IPS-18a (cell line): ENCODE data around the gene SOS1.
"Not testable (repeated sequence)": the region's sequence is repeated elsewhere in the genome, so short reads cannot be mapped to it uniquely, and the experiment has no call there.

Experiments
- H3K27ac ChIP-seq: one replicate; pipeline ENCODE4 v1.5.1; 2013; ENCODE audit warnings: low read length
- H3K27me3 ChIP-seq: one replicate; pipeline ENCODE4 v1.6.1; 2013; ENCODE audit warnings: mild to moderate bottlenecking, low read length; ENCODE audit not compliant: control insufficient read depth, insufficient read depth
- H3K36me3 ChIP-seq: one replicate; pipeline ENCODE4 v1.6.1; 2013; ENCODE audit warnings: low read depth, low read length; ENCODE audit not compliant: control insufficient read depth
- H3K4me1 ChIP-seq: one replicate; pipeline ENCODE4 v1.6.1; 2013; ENCODE audit warnings: low read depth, low read length; ENCODE audit not compliant: control insufficient read depth
- H3K4me3 ChIP-seq: one replicate; pipeline ENCODE4 v1.5.1; 2013; ENCODE audit warnings: low read length
- H3K9ac ChIP-seq: one replicate; pipeline ENCODE4 v1.6.1; 2013; ENCODE audit warnings: mild to moderate bottlenecking, low read length, moderate library complexity
- H3K9me3 ChIP-seq: one replicate; pipeline ENCODE4 v1.6.1; 2013; ENCODE audit warnings: low read depth, low read length; ENCODE audit not compliant: control insufficient read depth

SOS1 gene

GRCh38 chr2:39150102-39150562, 29.3 kb upstream of the SOS1 start:
- Histone ChIP-seq H3K27me3 (no peaks in the 10 kb centered on the region), H3K9ac (no peak overlapping the region), H3K4me3 (no peak overlapping the region), H3K9me3 (no peaks in the 10 kb centered on the region), H3K36me3 (no peaks in the 10 kb centered on the region), H3K27ac (no peak overlapping the region), H3K4me1 (peaks cover 4% of the 10 kb centered on the region)

GRCh38 chr2:39146630-39147029, 25.8 kb upstream of the SOS1 start:
- Histone ChIP-seq H3K4me3 (no peak overlapping the region), H3K36me3 (no peaks in the 10 kb centered on the region), H3K9ac (no peak overlapping the region), H3K4me1 (peaks cover 3% of the 10 kb centered on the region), H3K27ac (no peak overlapping the region), H3K9me3 (no peaks in the 10 kb centered on the region), H3K27me3 (no peaks in the 10 kb centered on the region)

DNA sequence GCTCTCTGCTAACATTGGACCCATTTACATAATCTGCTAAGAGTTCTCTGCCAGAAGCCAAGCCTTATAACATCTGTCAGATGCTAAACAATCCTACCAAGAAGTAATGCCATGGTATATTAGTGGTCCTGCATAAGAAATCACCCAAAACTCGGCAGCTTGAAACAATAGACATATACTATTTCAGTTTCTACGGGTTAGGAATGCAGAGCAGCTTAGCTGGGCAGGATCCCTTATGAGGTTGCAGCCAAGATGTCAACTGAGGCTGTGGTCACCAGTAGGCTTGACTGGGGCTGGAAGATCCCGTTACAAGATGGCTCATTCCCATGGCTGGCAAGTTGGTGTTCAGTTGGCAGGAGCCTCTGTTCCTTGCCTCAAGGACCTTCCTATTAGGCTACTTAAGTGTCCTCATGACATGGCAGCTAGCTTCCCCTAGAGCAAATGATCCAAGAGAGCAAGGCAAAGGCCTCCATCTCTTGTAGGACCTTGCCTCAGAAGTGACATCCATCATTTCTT, 25.1 kb upstream of the SOS1 start:
- H3K36me3 ChIP-seq: no peaks in the 10 kb centered on the region
- peaks cover 8% of the 10 kb centered on the region for H3K4me1 ChIP-seq
- H3K9me3 ChIP-seq: no peaks in the 10 kb centered on the region
- no peak overlapping the region for H3K27ac ChIP-seq
- H3K27me3 ChIP-seq: no peaks in the 10 kb centered on the region
- no peak overlapping the region for H3K4me3 ChIP-seq
- no peak overlapping the region for H3K9ac ChIP-seq

GRCh38 chr2:39144416-39144815, 23.6 kb upstream of the SOS1 start:
- no peaks in the 10 kb centered on the region for H3K27me3 ChIP-seq
- H3K4me1 ChIP-seq: peaks cover 13% of the 10 kb centered on the region
- H3K9ac ChIP-seq: no peak overlapping the region
- H3K27ac ChIP-seq: no peak overlapping the region
- no peak overlapping the region for H3K4me3 ChIP-seq
- H3K9me3 ChIP-seq: no peaks in the 10 kb centered on the region
- H3K36me3 ChIP-seq: no peaks in the 10 kb centered on the region

DNA sequence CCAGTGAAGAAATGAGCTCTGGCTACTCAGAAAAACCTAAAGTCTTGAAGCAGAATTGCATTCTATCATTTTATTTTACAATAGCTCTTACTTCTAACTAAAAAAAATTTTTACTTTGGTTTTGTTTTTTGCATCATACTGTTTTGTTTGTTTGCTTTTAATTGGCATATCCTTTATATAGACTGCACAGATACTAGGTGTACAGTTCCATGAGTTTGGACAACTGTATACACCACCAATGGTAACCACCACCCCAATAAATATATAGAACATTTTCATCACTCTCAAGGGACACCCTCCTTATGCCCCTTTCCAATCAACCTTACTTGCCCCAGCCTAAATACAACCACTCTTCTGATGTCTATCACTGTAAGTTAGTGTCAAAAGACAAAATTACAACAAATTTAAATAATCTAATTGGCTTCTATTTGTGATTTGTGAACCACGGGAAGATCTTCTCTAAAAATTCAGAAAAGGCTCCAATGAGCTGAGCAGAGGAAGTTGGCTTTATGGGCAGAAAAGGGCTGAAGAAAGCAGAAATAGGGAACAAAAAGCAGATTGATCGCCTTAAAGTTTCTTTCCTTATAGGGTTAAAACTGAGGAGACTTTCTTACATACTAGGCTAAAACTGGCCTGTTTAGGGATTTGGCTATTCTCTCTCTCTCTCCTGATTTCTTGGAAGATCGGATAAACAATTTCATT, 22.2 kb upstream of the SOS1 start:
- Histone ChIP-seq H3K9me3 (no peaks in the 10 kb centered on the region), H3K36me3 (no peaks in the 10 kb centered on the region), H3K4me3 (no peak overlapping the region), H3K9ac (no peak overlapping the region), H3K27ac (no peak overlapping the region), H3K4me1 (peaks cover 16% of the 10 kb centered on the region), H3K27me3 (no peaks in the 10 kb centered on the region)

DNA sequence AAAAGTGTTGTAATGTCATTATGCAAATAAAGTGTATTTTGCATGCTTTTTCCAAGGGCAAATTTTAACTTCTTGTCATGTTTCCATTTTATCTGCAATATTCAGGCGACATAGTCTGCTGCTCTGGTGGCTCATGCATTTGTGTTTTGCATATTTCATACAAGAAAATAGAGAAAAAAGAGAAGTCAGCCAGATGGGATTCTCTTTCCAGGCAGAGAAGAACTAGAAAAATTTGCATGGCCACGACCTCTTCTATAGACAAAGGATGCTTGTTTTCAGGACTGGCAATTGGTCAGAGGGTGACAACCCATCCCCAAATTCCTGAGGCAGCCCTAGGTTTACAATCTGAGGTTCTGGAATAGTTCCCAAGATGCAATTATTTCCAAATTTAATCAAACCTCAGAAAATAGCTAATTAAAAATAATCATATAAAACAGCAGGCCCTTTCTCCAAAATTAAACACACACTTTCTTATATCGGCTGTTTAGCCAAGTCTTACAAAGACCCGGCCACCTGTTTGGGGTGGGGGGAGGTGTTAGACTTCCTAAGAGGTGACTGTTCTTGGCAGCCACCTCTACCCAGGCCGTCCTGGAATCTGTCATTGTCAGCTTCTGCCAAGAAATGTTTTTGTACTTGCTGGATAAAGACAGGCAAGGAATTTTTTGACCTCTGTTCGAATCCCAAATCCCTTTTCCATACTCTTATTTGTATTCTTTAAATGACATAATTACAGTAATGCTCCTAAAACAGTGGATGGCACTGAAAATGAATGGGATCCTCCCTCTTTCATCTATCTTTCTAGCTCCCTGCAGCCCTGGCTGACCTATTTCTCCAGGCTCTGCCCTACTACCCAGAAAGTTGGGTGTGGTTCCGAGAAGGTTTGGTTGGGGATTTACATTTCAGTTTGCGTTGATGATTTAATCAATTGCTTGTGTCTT, 20.8 kb upstream of the SOS1 start:
- Histone ChIP-seq H3K4me3 (no peak overlapping the region), H3K27ac (no peak overlapping the region), H3K27me3 (no peaks in the 10 kb centered on the region), H3K9me3 (no peaks in the 10 kb centered on the region), H3K9ac (no peak overlapping the region), H3K36me3 (no peaks in the 10 kb centered on the region), H3K4me1 (peaks cover 16% of the 10 kb centered on the region)

DNA sequence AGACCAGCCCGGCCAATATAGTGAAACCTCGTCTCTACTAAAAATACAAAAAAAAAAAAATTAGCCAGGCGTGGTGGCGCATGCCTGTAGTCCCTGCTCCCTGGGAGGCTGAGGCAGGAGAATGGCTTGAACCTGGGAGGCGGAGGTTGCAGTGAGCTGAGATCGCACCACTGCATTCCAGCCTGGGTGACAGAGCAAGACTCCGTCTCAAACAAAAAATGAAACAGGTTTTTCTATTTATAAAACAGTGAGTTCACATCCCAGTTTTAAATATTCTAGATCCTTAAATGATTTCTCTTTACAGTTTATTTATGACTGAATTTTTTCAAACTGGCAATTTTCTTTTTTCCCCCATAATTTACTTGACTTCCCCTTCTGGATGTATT, 20.1 kb upstream of the SOS1 start:
- not testable (repeated sequence) for H3K27me3 ChIP-seq, H3K27ac ChIP-seq, H3K4me3 ChIP-seq, H3K9me3 ChIP-seq, H3K9ac ChIP-seq, H3K36me3 ChIP-seq
- peaks cover 16% of the 10 kb centered on the region for H3K4me1 ChIP-seq

GRCh38 chr2:39140322-39140847, 19.5 kb upstream of the SOS1 start:
- no peak overlapping the region for H3K4me3 ChIP-seq
- peaks cover 16% of the 10 kb centered on the region for H3K4me1 ChIP-seq
- no peak overlapping the region for H3K27ac ChIP-seq
- no peaks in the 10 kb centered on the region for H3K36me3 ChIP-seq
- H3K9ac ChIP-seq: no peak overlapping the region
- H3K27me3 ChIP-seq: no peaks in the 10 kb centered on the region
- H3K9me3 ChIP-seq: no peaks in the 10 kb centered on the region

GRCh38 chr2:39139511-39140237, 18.8 kb upstream of the SOS1 start:
- H3K27ac ChIP-seq: no peak overlapping the region
- H3K36me3 ChIP-seq: no peaks in the 10 kb centered on the region
- peaks cover 16% of the 10 kb centered on the region for H3K4me1 ChIP-seq
- H3K9ac ChIP-seq: no peak overlapping the region
- H3K4me3 ChIP-seq: no peak overlapping the region
- no peaks in the 10 kb centered on the region for H3K9me3 ChIP-seq
- no peaks in the 10 kb centered on the region for H3K27me3 ChIP-seq

DNA sequence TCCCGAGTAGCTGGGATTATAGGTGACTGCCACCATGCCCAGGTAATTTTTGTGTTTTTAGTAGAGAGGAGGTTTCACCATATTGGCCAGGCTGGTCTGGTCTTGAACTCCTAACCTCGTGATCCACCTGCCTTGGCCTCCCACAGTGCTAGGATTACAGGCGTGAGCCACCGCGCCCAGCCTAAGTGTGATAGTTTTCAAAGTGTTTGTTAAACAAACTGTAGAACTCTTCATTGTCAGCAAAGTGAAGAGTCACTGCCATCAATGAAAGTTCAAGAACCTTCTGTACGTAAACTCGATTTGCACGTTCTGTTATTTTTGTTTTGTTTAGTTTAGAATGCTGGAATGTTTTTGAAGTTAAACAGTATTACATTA, 18.0 kb upstream of the SOS1 start:
- Histone ChIP-seq H3K9ac (no peak overlapping the region), H3K27ac (no peak overlapping the region), H3K4me1 (peaks cover 16% of the 10 kb centered on the region), H3K9me3 (no peaks in the 10 kb centered on the region), H3K27me3 (no peaks in the 10 kb centered on the region), H3K36me3 (no peaks in the 10 kb centered on the region), H3K4me3 (no peak overlapping the region)

DNA sequence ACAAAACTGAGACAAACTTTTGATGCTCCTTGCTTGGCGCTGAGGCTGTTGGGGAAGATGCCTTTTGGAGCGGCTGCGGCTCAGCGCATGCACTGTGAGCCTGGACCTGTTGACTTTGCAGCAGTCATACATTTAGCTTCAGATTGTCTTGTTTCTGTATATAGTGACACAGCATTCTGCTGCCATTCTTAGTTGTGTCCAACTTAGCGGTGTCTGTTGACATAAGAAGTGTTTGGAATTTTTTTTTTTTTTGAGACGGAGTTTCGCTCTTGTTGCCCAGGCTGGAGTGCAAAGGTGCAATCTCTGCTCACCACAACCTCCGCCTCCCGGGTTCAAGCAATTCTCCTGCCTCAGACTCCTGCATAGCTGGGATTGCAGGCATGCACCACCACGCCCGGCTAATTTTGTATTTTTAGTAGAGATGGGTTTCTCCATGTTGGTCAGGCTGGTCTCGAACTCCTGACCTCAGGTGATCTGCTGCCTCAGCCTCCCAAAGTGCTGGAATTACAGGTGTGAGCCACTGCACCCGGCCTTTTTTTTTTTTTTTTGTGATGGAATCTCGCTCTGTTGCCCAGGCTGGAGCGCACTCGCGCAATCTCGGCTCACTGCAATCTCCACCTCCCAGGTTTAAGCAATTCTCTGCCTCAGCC, 17.5 kb upstream of the SOS1 start:
- not testable (repeated sequence) for H3K27ac ChIP-seq, H3K4me3 ChIP-seq, H3K36me3 ChIP-seq, H3K9me3 ChIP-seq, H3K27me3 ChIP-seq, H3K9ac ChIP-seq
- H3K4me1 ChIP-seq: peaks cover 16% of the 10 kb centered on the region
